K562 (cell line): ENCODE measurements around the gene BRME1. TPM values are rescaled to one million over a fixed set of nuclear protein-coding genes. Genes with fewer than 3 reads are reported as not detected.

Source experiments
- ATAC-seq: fragments of 200-7000 bp; cut with Tn5 transposase; 3 replicates; pipeline ENCODE4 v1.9.1; 2020; ENCODE audit warnings: moderate library complexity
- BruUV-seq: library from RNA; stranded (reverse); fragments of 400-500 nt; replicated peaks from 2 replicates; lab custom pipeline; 2021; lab: Mats Ljungman, UMichigan
- CTCF ChIA-PET: fragments of 300-600 bp; formaldehyde crosslinking; extraction: SDS; loops from one replicate; lab custom pipeline; 2021; ENCODE audit warnings: low intra/inter-chr PET ratio; lab: Yijun Ruan, JAX
- POLR2A ChIA-PET: fragments of 300-600, 350-650 bp; sonication (Branson Sonifier 250); formaldehyde crosslinking; extraction: SDS; loops from one replicate; lab custom pipeline; 2021; ENCODE audit warnings: antibody characterized with exemption, inconsistent platforms; lab: Yijun Ruan, JAX
- DNase-seq, 4 experiments: peaks; one replicate each; pipeline versions ENCODE4 v3.0.0 to v3.0.0-alpha.2; 2011 to 2018; ENCODE audit warnings: low spot score in 3 of 4, mixed read lengths in 3 of 4; ENCODE audit errors: extremely low read depth in 1 of 4
- FAIRE-seq: peaks from 2 replicates; lab custom pipeline; 2011; peaks lifted over from hg19 to GRCh38; lab: Jason Lieb, UNC
- H2AFZ ChIP-seq: 2 replicates; pipeline ENCODE4 v1.6.0; 2011; ENCODE audit warnings: low read depth, low read length, control low read depth, inconsistent platforms
- H3K27ac ChIP-seq: fragments of 200-600 bp; 3 replicates; pipeline ENCODE4 v1.8.0; 2011; ENCODE audit warnings: low read depth, mild to moderate bottlenecking, control low read depth, inconsistent platforms, low read length, moderate library complexity, mixed read lengths; ENCODE audit errors: extremely low read depth
- H3K27me3 ChIP-seq, 2 experiments: fragments of 300-600 bp in 1 of 2; 2 replicates in 1 of 2; 3 replicates in 1 of 2; pipeline versions ENCODE4 v1.6.0 to v1.8.0; 2011; ENCODE audit warnings: inconsistent platforms in 2 of 2, low read length in 2 of 2, mild to moderate bottlenecking in 1 of 2, mixed read lengths in 1 of 2, moderate library complexity in 1 of 2; ENCODE audit not compliant: control insufficient read depth in 2 of 2, insufficient read depth in 2 of 2
- H3K36me3 ChIP-seq: fragments of 300-600 bp; 3 replicates; pipeline ENCODE4 v1.8.0; 2011; ENCODE audit warnings: mild to moderate bottlenecking, low read length, inconsistent platforms; ENCODE audit not compliant: control insufficient read depth, insufficient read depth
- H3K4me1 ChIP-seq, 2 experiments: fragments of 200-600 bp in 1 of 2; replicated peaks in 1 of 2; 2 replicates in 1 of 2; 3 replicates in 1 of 2; pipeline versions ENCODE4 v1.5.1 to v1.8.0; 2011; ENCODE audit warnings: inconsistent platforms in 2 of 2, low read length in 2 of 2, mild to moderate bottlenecking in 1 of 2, mixed read lengths in 1 of 2, moderate library complexity in 1 of 2; ENCODE audit not compliant: control insufficient read depth in 2 of 2, insufficient read depth in 2 of 2
- H3K4me2 ChIP-seq: 2 replicates; pipeline ENCODE4 v1.6.1; 2011; ENCODE audit warnings: low read length, control low read depth, inconsistent platforms, mixed read lengths; ENCODE audit not compliant: insufficient read depth
- H3K4me3 ChIP-seq: fragments of 200-600 bp; sonication (generic), shearing (Covaris generic); 2 replicates; pipeline ENCODE4 v1.5.1; 2016; ENCODE audit warnings: control low read depth, inconsistent platforms
- H3K79me2 ChIP-seq: fragments of 200-600 bp; 3 replicates; pipeline ENCODE4 v1.8.0; 2011; ENCODE audit warnings: low read length, inconsistent platforms; ENCODE audit not compliant: control insufficient read depth, insufficient read depth
- H3K9ac ChIP-seq, 2 experiments: 2 replicates each; pipeline versions ENCODE4 v1.6.0 to v1.6.1; 2011; ENCODE audit warnings: low read depth in 2 of 2, low read length in 2 of 2, control low read depth in 1 of 2, inconsistent platforms in 1 of 2, mild to moderate bottlenecking in 1 of 2, mixed read lengths in 1 of 2; ENCODE audit not compliant: insufficient read depth in 1 of 2
- H3K9me1 ChIP-seq: one replicate; pipeline ENCODE4 v1.6.0; 2011; ENCODE audit warnings: inconsistent platforms, mild to moderate bottlenecking, low read length, moderate library complexity; ENCODE audit not compliant: control insufficient read depth, insufficient read depth
- H3K9me3 ChIP-seq: replicated peaks from 2 replicates; pipeline ENCODE4 v1.5.1; 2011; ENCODE audit warnings: low read depth, low read length, inconsistent platforms; ENCODE audit not compliant: control insufficient read depth, insufficient read depth
- H4K20me1 ChIP-seq: replicated peaks from 2 replicates; pipeline ENCODE4 v1.6.1; 2011; ENCODE audit warnings: low read length, inconsistent platforms, mixed read lengths; ENCODE audit not compliant: control insufficient read depth, insufficient read depth
- FOXJ2 ChIP-seq: fragments of 200-800 bp; sonication (Bioruptor generic); IDR thresholded peaks from 2 replicates; pipeline ENCODE4 v1.6.1; 2016; ENCODE audit warnings: missing genetic modification characterization, missing compliant biosample characterization
- KLF6 ChIP-seq: fragments of 250-450 bp; sonication (Bioruptor Pico); IDR thresholded peaks from 2 replicates; pipeline ENCODE4 v1.4.0; 2020; ENCODE audit warnings: mild to moderate bottlenecking, moderate library complexity, borderline replicate concordance
- RBFOX2 ChIP-seq: fragments of 200-400 bp; formaldehyde crosslinking; IDR thresholded peaks from 2 replicates; pipeline ENCODE4 v1.6.1; 2017; ENCODE audit warnings: low read depth, mild to moderate bottlenecking, low read length, moderate library complexity
- ZSCAN29 ChIP-seq: fragments of 450-650 bp; IDR thresholded peaks from 2 replicates; pipeline ENCODE4 v1.6.1; 2017
- WGBS: fragments of 100-300 bp; shearing (Covaris generic); methylation state at CpG from one replicate; pipeline ENCODE4 v1.1.6; 2016; ENCODE audit warnings: low coverage, mixed read lengths; ENCODE audit not compliant: insufficient coverage; ENCODE audit errors: missing lambda C conversion rate; 5-methylcytosine and 5-hydroxymethylcytosine counted together
- in situ Hi-C: fragments of 300-500 bp; cut with MboI; formaldehyde crosslinking; loops from 4 replicates; pipeline ENCODE4 v1.15.0; 2018; ENCODE audit warnings: inconsistent platforms, mixed read lengths
- intact Hi-C: fragments of 100-400 bp; cut with micrococcal nuclease; formaldehyde crosslinking; loops from 2 replicates; pipeline ENCODE4 v1.14.2; 2022
- polyA plus RNA-seq, 8 experiments: library from polyadenylated mRNA; depleted of rRNA in 4 of 8; stranded (reverse) in 5 of 8; unstranded in 3 of 8; fragments of >200 nt; fragmentation: Nextera tagmentation in 2 of 8; fragmentation: Illumina TruSeq in 1 of 8; extraction: Ambion mirVana in 2 of 8; extraction: Trizol in 1 of 8; gene quantifications; 2 replicates each; pipeline versions ENCODE4 v1.2.1 to v1.2.3, GENCODE V29; 2011 to 2014; ENCODE audit warnings: inconsistent platforms in 1 of 8, missing spikeins in 1 of 8
- total RNA-seq, 7 experiments: library from RNA; depleted of rRNA in 6 of 7; stranded (reverse); fragments of >200 nt in 6 of 7; fragmentation: Illumina TruSeq in 2 of 7; extraction: Trizol in 2 of 7; gene quantifications; 2 replicates each; pipeline versions ENCODE4 v1.2.1 to v1.2.3, GENCODE V29; 2011 to 2021; ENCODE audit warnings: low replicate concordance in 1 of 7

BRME1 gene
- total and polyA plus RNA-seq, 9 of the 15 experiments (the other 6 are each of a cell fraction or from before 2014, with no cell fraction given): 0.75 to 6.1 (median 3.6) TPM

GRCh38 chr19:13954185-13954584 is 48.3 kb upstream of the BRME1 start:
- peaks cover 53% of the 10 kb centered on the region for H3K36me3 ChIP-seq
- no peak overlapping the region for H2AFZ ChIP-seq
- H3K9me1 ChIP-seq: no peaks in the 10 kb centered on the region
- H4K20me1 ChIP-seq: peaks cover 4% of the 10 kb centered on the region; the same call in 1 of the 2 replicates
- DNase-seq (no peak), FAIRE-seq (no peak), ATAC-seq (no peak)
- H3K4me1 ChIP-seq: peaks cover 14 to 60% of the 10 kb centered on the region in 2 experiments; a peak in 4 of 5 replicates
- no peak overlapping the region for H3K4me2 ChIP-seq
- POLR2A ChIA-PET: interaction anchor here (3.7 kb wide), 1 partner anchor 9 kb away, joined by 12 read pairs; no protein-coding TSS in a partner anchor
- no peaks in the 10 kb centered on the region for H3K9me3 ChIP-seq
- no TSS peak for BruUV-seq
- in situ Hi-C loops: no loop called here
- intact Hi-C loops: loop anchor here (10.0 kb wide), 1 partner anchor 81 kb away; the partner anchor contains the start of gene IL27RA
- no peak overlapping the region for H3K4me3 ChIP-seq
- H3K27me3 ChIP-seq: no peaks in the 10 kb centered on the region
- CTCF ChIA-PET: interaction anchor here (0.8 kb wide), 1 partner anchor 74 kb away, joined by 3 read pairs; no protein-coding TSS in a partner anchor
- TF ChIP-seq KLF6 (CRISPR knock-in tag): no peak
- TF ChIP-seq ZSCAN29: no peak
- TF ChIP-seq FOXJ2 (tag): no peak
- peak; percentile 50 for TF ChIP-seq RBFOX2
- H3K79me2 ChIP-seq: peaks cover 23% of the 10 kb centered on the region
- H3K9ac ChIP-seq: peak overlapping the region in 1 of 2 experiments; percentile 89; a peak in 2 of 4 replicates
- H3K27ac ChIP-seq: no peak overlapping the region
- 94% methylated on average over 14 of the region's 15 CpGs for WGBS
